ENCODE measurements around the gene PAFAH1B1.
A peak's percentile ranks its signal among the peaks of the same experiment; 100 is the strongest.

Gene PAFAH1B1

DNA sequence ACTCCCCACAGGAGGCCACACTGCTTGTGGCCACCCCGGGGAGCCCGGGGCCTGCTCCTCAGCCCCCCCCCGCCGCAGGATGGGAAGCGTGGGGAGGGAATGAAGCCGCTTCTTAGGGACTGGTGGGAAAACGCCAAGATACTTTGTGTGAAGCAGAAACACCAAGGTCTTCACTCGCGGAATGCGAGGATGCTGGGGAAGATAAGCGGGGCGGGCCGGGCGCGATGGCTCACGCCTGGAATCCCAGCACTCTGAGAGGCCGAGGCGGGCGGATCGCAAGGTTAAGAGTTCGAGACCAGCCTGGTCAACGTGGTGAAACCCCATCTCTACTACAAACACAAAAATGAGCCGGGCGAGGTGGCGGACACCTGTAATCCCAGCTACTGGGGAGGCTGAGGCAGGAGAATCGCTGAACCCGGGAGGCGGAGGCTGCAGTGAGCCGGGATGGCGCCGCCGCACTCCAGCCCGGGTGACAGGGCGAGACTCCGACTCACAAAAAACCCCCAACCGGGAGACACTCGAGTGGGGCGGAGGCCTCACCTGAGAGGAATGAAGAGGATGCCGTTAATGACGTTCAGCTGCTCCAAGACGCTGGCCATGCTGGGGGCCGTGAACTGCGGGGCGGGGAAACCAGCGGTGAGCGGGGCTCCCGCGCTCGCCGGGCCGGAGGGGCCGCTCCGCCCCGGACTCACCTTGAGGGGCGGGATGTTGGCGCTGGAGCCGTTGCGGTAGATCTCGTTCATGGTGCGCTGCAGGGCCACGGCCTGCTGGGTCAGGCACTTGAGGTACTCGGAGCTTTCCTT, 97.8 kb downstream of the PAFAH1B1 start:
- WGBS (ENCODE audit: extremely low coverage, insufficient coverage, insufficient read length): no CpG with 5 or more reads among the region's 62 CpGs
- H2BK5ac ChIP-seq (ENCODE audit: low read depth, low read length, poor library complexity): no peak overlapping the region
- H3K18ac ChIP-seq (ENCODE audit: low read length): no peak overlapping the region
- H3K36me3 ChIP-seq (ENCODE audit: control insufficient read depth in 1 of 2, insufficient read depth in 2 of 2, low read length in 2 of 2): peaks cover 49 to 50% of the 10 kb centered on the region in 2 experiments
- H3K4ac ChIP-seq (ENCODE audit: low read depth, low read length): no peak overlapping the region
- H3K4me2 ChIP-seq (ENCODE audit: low read length): no peak overlapping the region
- no peak overlapping the region for H2BK12ac ChIP-seq (ENCODE audit: low read length)
- no peaks in the 10 kb centered on the region for H3K4me1 ChIP-seq (ENCODE audit: control insufficient read depth in 1 of 2, insufficient read depth in 2 of 2, low read length in 2 of 2)
- no peak overlapping the region for H4K8ac ChIP-seq (ENCODE audit: low read depth, low read length)
- H2AK5ac ChIP-seq (ENCODE audit: low read length): no peak overlapping the region
- H3K9ac ChIP-seq (ENCODE audit: low read length): no peak overlapping the region
- H3K14ac ChIP-seq (ENCODE audit: low read length): no peak overlapping the region
- H2AFZ ChIP-seq (ENCODE audit: insufficient read depth, low read length, poor library complexity): no peak overlapping the region
- H3K79me2 ChIP-seq (ENCODE audit: control insufficient read depth, insufficient read depth, low read length, poor library complexity): no peaks in the 10 kb centered on the region
- no peak overlapping the region for H2BK120ac ChIP-seq (ENCODE audit: insufficient read depth, low read length, poor library complexity)
- H3K27ac ChIP-seq (ENCODE audit: low read depth, low read length): no peak overlapping the region
- no peak for DNase-seq
- peaks cover 1% of the 10 kb centered on the region for H3K9me3 ChIP-seq (ENCODE audit: insufficient read depth, low read depth, low read length)
- H3K79me1 ChIP-seq (ENCODE audit: low read length): no peaks in the 10 kb centered on the region
- H3K4me3 ChIP-seq (ENCODE audit: low read depth, low read length): no peak overlapping the region
- H4K12ac ChIP-seq (ENCODE audit: low read depth, low read length): no peak overlapping the region
- no peak overlapping the region for H3K23ac ChIP-seq (ENCODE audit: low read length)
- no peaks in the 10 kb centered on the region for H3K27me3 ChIP-seq (ENCODE audit: insufficient read depth, low read length)
- H4K91ac ChIP-seq (ENCODE audit: low read depth, low read length): no peak overlapping the region

DNA sequence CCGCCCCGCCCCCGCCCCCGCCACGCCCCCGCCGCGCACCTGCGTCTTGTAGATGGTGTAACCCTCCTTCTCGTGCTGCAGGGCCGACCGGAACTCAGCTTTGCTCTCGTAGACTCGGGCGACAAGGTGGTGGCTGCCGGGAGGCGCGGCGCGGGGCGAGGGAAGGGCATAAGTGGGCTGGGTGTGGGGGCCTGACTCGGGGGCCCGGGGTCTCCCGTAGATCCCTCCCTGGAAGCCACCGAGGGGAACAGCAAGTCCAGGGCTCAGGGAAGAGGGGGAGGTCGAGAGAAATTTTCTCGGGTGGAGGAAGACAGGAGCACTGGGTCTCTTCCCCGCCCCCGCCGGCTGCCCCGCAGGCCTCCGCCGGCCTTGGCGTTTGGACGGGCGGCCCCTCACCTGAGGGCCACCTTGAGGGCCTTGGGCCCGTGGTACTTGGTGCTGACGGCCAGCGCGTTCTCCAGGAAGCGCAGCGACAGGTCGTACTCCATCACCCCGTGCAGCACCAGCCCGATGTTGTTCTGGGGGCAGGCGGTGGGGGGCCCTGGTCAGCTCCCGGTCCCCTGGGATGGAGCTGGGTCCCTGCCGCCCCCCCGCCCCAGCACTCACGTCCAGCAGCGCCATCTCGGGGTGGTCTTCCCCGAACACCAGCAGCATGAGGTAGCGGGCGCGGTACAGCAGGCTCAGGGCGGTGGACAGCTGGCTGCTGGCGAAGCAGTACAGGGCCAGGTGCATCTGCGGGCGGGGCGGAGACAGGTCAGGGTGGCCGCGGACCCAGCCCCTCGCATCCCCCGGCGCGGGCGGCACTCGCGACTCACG, 98.7 kb downstream of the PAFAH1B1 start:
- no peak overlapping the region for H3K4me2 ChIP-seq (ENCODE audit: low read length)
- no peak overlapping the region for H2BK5ac ChIP-seq (ENCODE audit: low read depth, low read length, poor library complexity)
- H3K18ac ChIP-seq (ENCODE audit: low read length): no peak overlapping the region
- no CpG with 5 or more reads among the region's 71 CpGs for WGBS (ENCODE audit: extremely low coverage, insufficient coverage, insufficient read length)
- no peak overlapping the region for H4K12ac ChIP-seq (ENCODE audit: low read depth, low read length)
- H3K14ac ChIP-seq (ENCODE audit: low read length): no peak overlapping the region
- no peaks in the 10 kb centered on the region for H3K79me1 ChIP-seq (ENCODE audit: low read length)
- no peak overlapping the region for H3K27ac ChIP-seq (ENCODE audit: low read depth, low read length)
- H3K27me3 ChIP-seq (ENCODE audit: insufficient read depth, low read length): no peaks in the 10 kb centered on the region
- no peak overlapping the region for H3K4me3 ChIP-seq (ENCODE audit: low read depth, low read length)
- H2AFZ ChIP-seq (ENCODE audit: insufficient read depth, low read length, poor library complexity): no peak overlapping the region
- H4K8ac ChIP-seq (ENCODE audit: low read depth, low read length): no peak overlapping the region
- H3K9me3 ChIP-seq (ENCODE audit: insufficient read depth, low read depth, low read length): peaks cover 1% of the 10 kb centered on the region
- H3K4me1 ChIP-seq (ENCODE audit: control insufficient read depth in 1 of 2, insufficient read depth in 2 of 2, low read length in 2 of 2): no peaks in the 10 kb centered on the region
- H3K4ac ChIP-seq (ENCODE audit: low read depth, low read length): no peak overlapping the region
- no peak for DNase-seq
- no peaks in the 10 kb centered on the region for H3K79me2 ChIP-seq (ENCODE audit: control insufficient read depth, insufficient read depth, low read length, poor library complexity)
- H3K36me3 ChIP-seq (ENCODE audit: control insufficient read depth in 1 of 2, insufficient read depth in 2 of 2, low read length in 2 of 2): peaks cover 55% of the 10 kb centered on the region in 2 experiments
- no peak overlapping the region for H2BK12ac ChIP-seq (ENCODE audit: low read length)
- H3K9ac ChIP-seq (ENCODE audit: low read length): no peak overlapping the region
- H2AK5ac ChIP-seq (ENCODE audit: low read length): no peak overlapping the region
- H2BK120ac ChIP-seq (ENCODE audit: insufficient read depth, low read length, poor library complexity): no peak overlapping the region
- H3K23ac ChIP-seq (ENCODE audit: low read length): no peak overlapping the region
- no peak overlapping the region for H4K91ac ChIP-seq (ENCODE audit: low read depth, low read length)

DNA sequence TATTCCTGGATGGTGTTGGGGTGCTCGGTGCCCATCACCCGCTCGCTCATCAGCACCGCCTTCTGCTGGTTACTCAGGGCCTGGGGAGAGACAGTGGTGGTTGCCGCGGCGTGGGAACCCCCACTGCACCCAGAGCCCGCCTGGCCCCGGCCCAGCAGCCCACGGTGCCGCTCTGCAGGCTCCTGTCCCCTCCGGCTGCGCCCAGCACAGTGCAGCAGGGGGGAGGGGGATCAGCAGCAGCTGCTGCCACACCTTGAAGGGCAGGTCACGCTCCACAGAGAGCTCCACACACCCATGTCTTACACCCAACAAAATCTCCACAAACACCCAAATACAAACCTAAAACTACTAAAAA, 99.3 kb downstream of the PAFAH1B1 start:
- H3K9me3 ChIP-seq (ENCODE audit: insufficient read depth, low read depth, low read length): peaks cover 1% of the 10 kb centered on the region
- no peak overlapping the region for H3K18ac ChIP-seq (ENCODE audit: low read length)
- H3K79me2 ChIP-seq (ENCODE audit: control insufficient read depth, insufficient read depth, low read length, poor library complexity): no peaks in the 10 kb centered on the region
- no peak overlapping the region for H4K91ac ChIP-seq (ENCODE audit: low read depth, low read length)
- no peaks in the 10 kb centered on the region for H3K4me1 ChIP-seq (ENCODE audit: control insufficient read depth in 1 of 2, insufficient read depth in 2 of 2, low read length in 2 of 2)
- no CpG with 5 or more reads among the region's 14 CpGs for WGBS (ENCODE audit: extremely low coverage, insufficient coverage, insufficient read length)
- DNase-seq: no peak
- no peak overlapping the region for H2AFZ ChIP-seq (ENCODE audit: insufficient read depth, low read length, poor library complexity)
- no peaks in the 10 kb centered on the region for H3K79me1 ChIP-seq (ENCODE audit: low read length)
- H3K9ac ChIP-seq (ENCODE audit: low read length): no peak overlapping the region
- H4K12ac ChIP-seq (ENCODE audit: low read depth, low read length): no peak overlapping the region
- no peak overlapping the region for H4K8ac ChIP-seq (ENCODE audit: low read depth, low read length)
- no peak overlapping the region for H3K23ac ChIP-seq (ENCODE audit: low read length)
- no peaks in the 10 kb centered on the region for H3K27me3 ChIP-seq (ENCODE audit: insufficient read depth, low read length)
- peaks cover 60 to 61% of the 10 kb centered on the region in 2 experiments for H3K36me3 ChIP-seq (ENCODE audit: control insufficient read depth in 1 of 2, insufficient read depth in 2 of 2, low read length in 2 of 2)
- no peak overlapping the region for H2BK12ac ChIP-seq (ENCODE audit: low read length)
- no peak overlapping the region for H2AK5ac ChIP-seq (ENCODE audit: low read length)
- no peak overlapping the region for H2BK120ac ChIP-seq (ENCODE audit: insufficient read depth, low read length, poor library complexity)
- H3K4me3 ChIP-seq (ENCODE audit: low read depth, low read length): no peak overlapping the region
- no peak overlapping the region for H3K27ac ChIP-seq (ENCODE audit: low read depth, low read length)
- H3K4me2 ChIP-seq (ENCODE audit: low read length): no peak overlapping the region
- no peak overlapping the region for H2BK5ac ChIP-seq (ENCODE audit: low read depth, low read length, poor library complexity)
- no peak overlapping the region for H3K4ac ChIP-seq (ENCODE audit: low read depth, low read length)
- H3K14ac ChIP-seq (ENCODE audit: low read length): no peak overlapping the region

DNA sequence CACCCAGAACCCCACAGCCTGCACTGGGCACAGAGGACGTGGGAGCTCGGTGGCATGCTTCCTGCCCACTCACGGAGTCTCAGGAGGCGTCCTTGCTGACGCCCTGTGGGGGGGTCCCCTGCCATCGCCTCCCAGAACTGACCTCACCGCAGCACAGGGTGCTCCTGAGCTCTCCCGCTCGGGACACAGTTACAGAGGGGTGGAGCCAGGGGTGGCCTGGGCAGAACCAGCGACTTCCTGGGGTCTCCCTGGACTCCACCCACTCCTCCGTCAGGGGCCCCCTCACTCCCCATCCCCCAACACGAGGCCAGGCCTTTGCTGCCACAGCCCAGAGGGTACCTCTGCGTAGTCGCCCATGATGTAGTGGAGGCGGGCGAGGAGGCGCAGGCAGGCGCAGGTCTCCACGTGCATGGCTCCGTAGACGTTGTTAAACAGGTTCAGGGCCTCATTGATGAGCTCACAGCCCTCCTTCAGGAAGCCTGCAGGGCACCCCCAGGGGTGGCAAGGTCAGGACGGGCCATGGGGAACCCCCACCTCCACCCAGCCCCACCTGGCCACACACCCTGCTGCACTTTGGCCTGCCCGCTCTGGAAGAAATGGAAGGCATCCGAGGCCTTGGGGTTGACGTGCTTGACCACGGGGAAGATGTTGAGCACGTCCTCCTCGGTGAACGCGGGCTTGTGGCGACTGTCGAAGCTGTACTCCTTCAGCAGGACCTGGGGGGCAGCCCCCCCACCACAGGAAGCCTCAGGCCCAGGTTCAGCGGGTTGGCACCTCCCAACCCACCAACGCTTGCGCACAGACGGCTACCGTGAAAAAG, 100.3 kb downstream of the PAFAH1B1 start:
- Histone ChIP-seq H3K79me2 (ENCODE audit: control insufficient read depth, insufficient read depth, low read length, poor library complexity) (no peaks in the 10 kb centered on the region), H3K4me2 (ENCODE audit: low read length) (no peak overlapping the region), H3K4me1 (ENCODE audit: control insufficient read depth in 1 of 2, insufficient read depth in 2 of 2, low read length in 2 of 2) (no peaks in the 10 kb centered on the region), H2BK12ac (ENCODE audit: low read length) (no peak overlapping the region), H3K14ac (ENCODE audit: low read length) (no peak overlapping the region), H3K18ac (ENCODE audit: low read length) (no peak overlapping the region), H3K9me3 (ENCODE audit: insufficient read depth, low read depth, low read length) (peaks cover 5% of the 10 kb centered on the region), H4K12ac (ENCODE audit: low read depth, low read length) (no peak overlapping the region), H3K4ac (ENCODE audit: low read depth, low read length) (no peak overlapping the region), H2AK5ac (ENCODE audit: low read length) (no peak overlapping the region), H3K27me3 (ENCODE audit: insufficient read depth, low read length) (no peaks in the 10 kb centered on the region), H4K91ac (ENCODE audit: low read depth, low read length) (no peak overlapping the region), H3K79me1 (ENCODE audit: low read length) (no peaks in the 10 kb centered on the region), H3K27ac (ENCODE audit: low read depth, low read length) (no peak overlapping the region), H3K23ac (ENCODE audit: low read length) (no peak overlapping the region), H2BK120ac (ENCODE audit: insufficient read depth, low read length, poor library complexity) (no peak overlapping the region), H2BK5ac (ENCODE audit: low read depth, low read length, poor library complexity) (no peak overlapping the region), H4K8ac (ENCODE audit: low read depth, low read length) (no peak overlapping the region), H2AFZ (ENCODE audit: insufficient read depth, low read length, poor library complexity) (no peak overlapping the region), H3K36me3 (ENCODE audit: control insufficient read depth in 1 of 2, insufficient read depth in 2 of 2, low read length in 2 of 2) (peaks cover 68 to 69% of the 10 kb centered on the region in 2 experiments), H3K4me3 (ENCODE audit: low read depth, low read length) (peak overlapping the region; percentile 28), H3K9ac (ENCODE audit: low read length) (no peak overlapping the region)
- DNase-seq: no peak
- WGBS (ENCODE audit: extremely low coverage, insufficient coverage, insufficient read length): no CpG with 5 or more reads among the region's 37 CpGs

Measured in trophoblast cell (in vitro differentiated cells and primary cell).